DOHH2 (cell line): Measurements from ENCODE around the gene CYP2J2.

ENCODE experiments used
- H3F3A ChIP-seq: fragments of 200-600 bp; sonication (generic), shearing (Covaris generic); 2 replicates; pipeline ENCODE4 v1.6.0; 2016; ENCODE audit warnings: antibody characterized with exemption, mild to moderate bottlenecking; ENCODE audit not compliant: control insufficient read depth, insufficient read depth
- H3K27ac ChIP-seq: fragments of 200-600 bp; sonication (generic); 2 replicates; pipeline ENCODE4 v1.5.1; 2014; ENCODE audit warnings: low read depth, mild to moderate bottlenecking, low read length, moderate library complexity
- H3K27me3 ChIP-seq: fragments of 200-600 bp; sonication (generic); 2 replicates; pipeline ENCODE4 v1.6.1; 2014; ENCODE audit warnings: mild to moderate bottlenecking, low read length, mixed read lengths; ENCODE audit not compliant: control insufficient read depth
- H3K36me3 ChIP-seq: fragments of 200-600 bp; sonication (generic); 2 replicates; pipeline ENCODE4 v1.6.1; 2014; ENCODE audit warnings: mild to moderate bottlenecking, low read length, moderate library complexity, mixed read lengths; ENCODE audit not compliant: control insufficient read depth
- H3K4me1 ChIP-seq: fragments of 200-600 bp; sonication (generic); 2 replicates; pipeline ENCODE4 v1.6.1; 2014; ENCODE audit warnings: mild to moderate bottlenecking, low read length, mixed read lengths; ENCODE audit not compliant: control insufficient read depth
- H3K4me2 ChIP-seq: fragments of 200-600 bp; sonication (generic); 2 replicates; pipeline ENCODE4 v1.6.0; 2014; ENCODE audit warnings: mild to moderate bottlenecking, low read length, moderate library complexity
- H3K4me3 ChIP-seq: fragments of 200-600 bp; sonication (generic); 2 replicates; pipeline ENCODE4 v1.5.1; 2014; ENCODE audit warnings: mild to moderate bottlenecking, low read length, mixed read lengths
- H3K79me2 ChIP-seq: fragments of 200-600 bp; sonication (generic); 2 replicates; pipeline ENCODE4 v1.6.1; 2014; ENCODE audit warnings: mild to moderate bottlenecking, low read length, mixed read lengths; ENCODE audit not compliant: control insufficient read depth
- H3K9me2 ChIP-seq: fragments of 200-600 bp; sonication (generic); replicated peaks from 2 replicates; pipeline ENCODE4 v1.6.1; 2014; ENCODE audit warnings: mild to moderate bottlenecking, low read length, mixed read lengths; ENCODE audit not compliant: control insufficient read depth
- H3K9me3 ChIP-seq: fragments of 200-600 bp; sonication (generic); 2 replicates; pipeline ENCODE4 v1.6.1; 2014; ENCODE audit warnings: antibody characterized with exemption, low read length, mixed read lengths; ENCODE audit not compliant: control insufficient read depth, insufficient read depth
- H4K20me1 ChIP-seq: fragments of 200-600 bp; sonication (generic); 2 replicates; pipeline ENCODE4 v1.6.0; 2014; ENCODE audit warnings: low read depth, mild to moderate bottlenecking, antibody characterized with exemption, low read length, moderate library complexity; ENCODE audit not compliant: control insufficient read depth, insufficient read depth
- CTCF ChIP-seq: fragments of 200-600 bp; sonication (generic); IDR thresholded peaks from one replicate; pipeline ENCODE4 v1.5.1; 2014; ENCODE audit warnings: antibody characterized with exemption, mild to moderate bottlenecking, low read depth, low read length; ENCODE audit not compliant: poor library complexity, severe bottlenecking
- EZH2phosphoT487 ChIP-seq: fragments of 200-600 bp; sonication (generic); IDR thresholded peaks from 2 replicates; pipeline ENCODE4 v1.6.1; 2017; ENCODE audit warnings: borderline replicate concordance, mild to moderate bottlenecking, antibody characterized with exemption, low read length, moderate library complexity, mixed read lengths

Gene CYP2J2

GRCh38 chr1:59898927-59899326 is 27.6 kb downstream of the CYP2J2 start:
- H3K4me1 ChIP-seq: no peaks in the 10 kb centered on the region
- H3F3A ChIP-seq: no peaks in the 10 kb centered on the region
- no peaks in the 10 kb centered on the region for H3K36me3 ChIP-seq
- no peak overlapping the region for H3K4me3 ChIP-seq
- H3K27me3 ChIP-seq: no peaks in the 10 kb centered on the region
- no peaks in the 10 kb centered on the region for H3K9me2 ChIP-seq
- no peaks in the 10 kb centered on the region for H3K79me2 ChIP-seq
- no peaks in the 10 kb centered on the region for H4K20me1 ChIP-seq
- no peak overlapping the region for H3K27ac ChIP-seq
- no peak overlapping the region for H3K4me2 ChIP-seq
- no peak for TF ChIP-seq CTCF
- H3K9me3 ChIP-seq: no peaks in the 10 kb centered on the region

- Histone ChIP-seq H3K9me3 (no peaks in the 10 kb centered on the region), H3K27me3 (no peaks in the 10 kb centered on the region), H3K4me2 (no peak overlapping the region), H3K4me1 (no peaks in the 10 kb centered on the region), H4K20me1 (no peaks in the 10 kb centered on the region), H3K4me3 (no peak overlapping the region), H3K9me2 (no peaks in the 10 kb centered on the region), H3F3A (no peaks in the 10 kb centered on the region), H3K79me2 (no peaks in the 10 kb centered on the region), H3K27ac (no peak overlapping the region), H3K36me3 (no peaks in the 10 kb centered on the region)
- TF ChIP-seq CTCF: no peak
- no peak for TF ChIP-seq EZH2phosphoT487
These were observed 29.4 kb downstream of the CYP2J2 start for GRCh38 chr1:59897165-59897564.

GRCh38 chr1:59892841-59893811 is 33.4 kb downstream of the CYP2J2 start:
- Histone ChIP-seq H3K9me2 (no peaks in the 10 kb centered on the region), H3K27me3 (no peaks in the 10 kb centered on the region), H3K4me2 (no peak overlapping the region), H3K27ac (no peak overlapping the region), H3K4me1 (no peaks in the 10 kb centered on the region), H3F3A (no peaks in the 10 kb centered on the region), H3K79me2 (no peaks in the 10 kb centered on the region), H4K20me1 (no peaks in the 10 kb centered on the region), H3K36me3 (no peaks in the 10 kb centered on the region), H3K9me3 (no peaks in the 10 kb centered on the region), H3K4me3 (no peak overlapping the region)
- TF ChIP-seq EZH2phosphoT487 (no peak), CTCF (no peak)
